Measurements from ENCODE around the gene TBC1D26. TPM values are rescaled to one million over a fixed set of nuclear protein-coding genes. Genes with fewer than 3 reads are reported as not detected.

The TBC1D26 gene
- total and polyA plus RNA-seq, 2 experiments from 2014 or later = 0.84 to 2.8 TPM

DNA sequence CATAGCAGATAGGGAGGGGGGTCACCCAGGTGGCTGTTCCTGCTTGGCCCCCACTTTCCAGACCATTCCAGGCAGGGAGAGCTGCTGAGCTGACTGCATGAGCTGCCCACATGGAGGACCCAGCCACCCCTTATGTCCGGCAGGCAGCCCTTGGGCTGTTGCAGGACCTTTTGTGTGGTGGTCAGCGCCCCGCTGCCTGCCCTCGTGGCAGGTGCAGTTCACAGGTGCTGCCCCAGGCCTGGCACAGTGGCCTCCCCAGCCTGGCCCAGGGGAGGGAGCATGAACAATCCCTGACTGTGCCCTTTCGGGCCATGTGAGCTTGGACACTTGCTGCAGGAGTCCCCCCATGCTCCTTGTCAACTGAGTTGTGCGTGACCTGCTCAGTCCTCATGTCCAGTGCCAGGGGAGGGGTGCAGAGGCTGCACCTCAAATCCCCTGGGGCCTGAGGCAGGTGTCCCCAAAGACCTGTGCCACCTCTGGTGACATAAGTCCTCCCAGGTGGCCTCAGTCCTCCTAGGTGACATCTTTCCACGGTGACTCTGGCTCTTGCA, 8.6 kb downstream of the TBC1D26 start:
- Histone ChIP-seq H3K4me3 (no peak overlapping the region), H3K79me2 (replicated peaks; ENCODE audit: insufficient read depth) (no peaks in the 10 kb centered on the region), H2AFZ (no peak overlapping the region), H3K4me1 (ENCODE audit: insufficient read depth) (no peaks in the 10 kb centered on the region; the same call in 1 of the 2 replicates), H3K27me3 (ENCODE audit: insufficient read depth) (no peaks in the 10 kb centered on the region), H3K27ac (ENCODE audit: low read depth) (no peak overlapping the region), H3K9me2 (ENCODE audit: insufficient read depth) (no peaks in the 10 kb centered on the region), H3F3A (replicated peaks; ENCODE audit: low read depth) (no peaks in the 10 kb centered on the region), H3K36me3 (ENCODE audit: insufficient read depth) (no peaks in the 10 kb centered on the region), H3K4me2 (no peak overlapping the region), H4K20me1 (replicated peaks; ENCODE audit: insufficient read depth) (no peaks in the 10 kb centered on the region)
- H3K9me3 Mint-ChIP-seq = no peaks in the 10 kb centered on the region
- ATAC-seq (no peak), DNase-seq (ENCODE audit: low spot score) (no peak)
- no peak overlapping the region for H3K27ac Mint-ChIP-seq
- peaks cover 3% of the 10 kb centered on the region for H3K27me3 Mint-ChIP-seq (ENCODE audit: insufficient read depth, low read depth, poor library complexity)
- TF ChIP-seq, protein P1, sequence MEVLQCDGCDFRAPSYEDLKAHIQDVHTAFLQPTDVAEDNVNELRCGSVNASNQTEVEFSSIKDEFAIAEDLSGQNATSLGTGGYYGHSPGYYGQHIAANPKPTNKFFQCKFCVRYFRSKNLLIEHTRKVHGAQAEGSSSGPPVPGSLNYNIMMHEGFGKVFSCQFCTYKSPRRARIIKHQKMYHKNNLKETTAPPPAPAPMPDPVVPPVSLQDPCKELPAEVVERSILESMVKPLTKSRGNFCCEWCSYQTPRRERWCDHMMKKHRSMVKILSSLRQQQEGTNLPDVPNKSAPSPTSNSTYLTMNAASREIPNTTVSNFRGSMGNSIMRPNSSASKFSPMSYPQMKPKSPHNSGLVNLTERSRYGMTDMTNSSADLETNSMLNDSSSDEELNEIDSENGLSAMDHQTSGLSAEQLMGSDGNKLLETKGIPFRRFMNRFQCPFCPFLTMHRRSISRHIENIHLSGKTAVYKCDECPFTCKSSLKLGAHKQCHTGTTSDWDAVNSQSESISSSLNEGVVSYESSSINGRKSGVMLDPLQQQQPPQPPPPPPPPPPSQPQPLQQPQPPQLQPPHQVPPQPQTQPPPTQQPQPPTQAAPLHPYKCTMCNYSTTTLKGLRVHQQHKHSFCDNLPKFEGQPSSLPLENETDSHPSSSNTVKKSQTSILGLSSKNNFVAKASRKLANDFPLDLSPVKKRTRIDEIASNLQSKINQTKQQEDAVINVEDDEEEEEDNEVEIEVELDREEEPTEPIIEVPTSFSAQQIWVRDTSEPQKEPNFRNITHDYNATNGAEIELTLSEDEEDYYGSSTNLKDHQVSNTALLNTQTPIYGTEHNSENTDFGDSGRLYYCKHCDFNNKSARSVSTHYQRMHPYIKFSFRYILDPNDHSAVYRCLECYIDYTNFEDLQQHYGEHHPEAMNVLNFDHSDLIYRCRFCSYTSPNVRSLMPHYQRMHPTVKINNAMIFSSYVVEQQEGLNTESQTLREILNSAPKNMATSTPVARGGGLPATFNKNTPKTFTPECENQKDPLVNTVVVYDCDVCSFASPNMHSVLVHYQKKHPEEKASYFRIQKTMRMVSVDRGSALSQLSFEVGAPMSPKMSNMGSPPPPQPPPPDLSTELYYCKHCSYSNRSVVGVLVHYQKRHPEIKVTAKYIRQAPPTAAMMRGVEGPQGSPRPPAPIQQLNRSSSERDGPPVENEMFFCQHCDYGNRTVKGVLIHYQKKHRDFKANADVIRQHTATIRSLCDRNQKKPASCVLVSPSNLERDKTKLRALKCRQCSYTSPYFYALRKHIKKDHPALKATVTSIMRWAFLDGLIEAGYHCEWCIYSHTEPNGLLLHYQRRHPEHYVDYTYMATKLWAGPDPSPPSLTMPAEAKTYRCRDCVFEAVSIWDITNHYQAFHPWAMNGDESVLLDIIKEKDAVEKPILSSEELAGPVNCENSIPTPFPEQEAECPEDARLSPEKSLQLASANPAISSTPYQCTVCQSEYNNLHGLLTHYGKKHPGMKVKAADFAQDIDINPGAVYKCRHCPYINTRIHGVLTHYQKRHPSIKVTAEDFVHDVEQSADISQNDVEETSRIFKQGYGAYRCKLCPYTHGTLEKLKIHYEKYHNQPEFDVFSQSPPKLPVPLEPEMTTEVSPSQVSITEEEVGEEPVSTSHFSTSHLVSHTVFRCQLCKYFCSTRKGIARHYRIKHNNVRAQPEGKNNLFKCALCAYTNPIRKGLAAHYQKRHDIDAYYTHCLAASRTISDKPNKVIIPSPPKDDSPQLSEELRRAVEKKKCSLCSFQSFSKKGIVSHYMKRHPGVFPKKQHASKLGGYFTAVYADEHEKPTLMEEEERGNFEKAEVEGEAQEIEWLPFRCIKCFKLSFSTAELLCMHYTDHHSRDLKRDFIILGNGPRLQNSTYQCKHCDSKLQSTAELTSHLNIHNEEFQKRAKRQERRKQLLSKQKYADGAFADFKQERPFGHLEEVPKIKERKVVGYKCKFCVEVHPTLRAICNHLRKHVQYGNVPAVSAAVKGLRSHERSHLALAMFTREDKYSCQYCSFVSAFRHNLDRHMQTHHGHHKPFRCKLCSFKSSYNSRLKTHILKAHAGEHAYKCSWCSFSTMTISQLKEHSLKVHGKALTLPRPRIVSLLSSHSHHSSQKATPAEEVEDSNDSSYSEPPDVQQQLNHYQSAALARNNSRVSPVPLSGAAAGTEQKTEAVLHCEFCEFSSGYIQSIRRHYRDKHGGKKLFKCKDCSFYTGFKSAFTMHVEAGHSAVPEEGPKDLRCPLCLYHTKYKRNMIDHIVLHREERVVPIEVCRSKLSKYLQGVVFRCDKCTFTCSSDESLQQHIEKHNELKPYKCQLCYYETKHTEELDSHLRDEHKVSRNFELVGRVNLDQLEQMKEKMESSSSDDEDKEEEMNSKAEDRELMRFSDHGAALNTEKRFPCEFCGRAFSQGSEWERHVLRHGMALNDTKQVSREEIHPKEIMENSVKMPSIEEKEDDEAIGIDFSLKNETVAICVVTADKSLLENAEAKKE (CRISPR knock-in tag; IDR thresholded peaks at IDR 0.05) = no peak
- TF ChIP-seq, protein P2, sequence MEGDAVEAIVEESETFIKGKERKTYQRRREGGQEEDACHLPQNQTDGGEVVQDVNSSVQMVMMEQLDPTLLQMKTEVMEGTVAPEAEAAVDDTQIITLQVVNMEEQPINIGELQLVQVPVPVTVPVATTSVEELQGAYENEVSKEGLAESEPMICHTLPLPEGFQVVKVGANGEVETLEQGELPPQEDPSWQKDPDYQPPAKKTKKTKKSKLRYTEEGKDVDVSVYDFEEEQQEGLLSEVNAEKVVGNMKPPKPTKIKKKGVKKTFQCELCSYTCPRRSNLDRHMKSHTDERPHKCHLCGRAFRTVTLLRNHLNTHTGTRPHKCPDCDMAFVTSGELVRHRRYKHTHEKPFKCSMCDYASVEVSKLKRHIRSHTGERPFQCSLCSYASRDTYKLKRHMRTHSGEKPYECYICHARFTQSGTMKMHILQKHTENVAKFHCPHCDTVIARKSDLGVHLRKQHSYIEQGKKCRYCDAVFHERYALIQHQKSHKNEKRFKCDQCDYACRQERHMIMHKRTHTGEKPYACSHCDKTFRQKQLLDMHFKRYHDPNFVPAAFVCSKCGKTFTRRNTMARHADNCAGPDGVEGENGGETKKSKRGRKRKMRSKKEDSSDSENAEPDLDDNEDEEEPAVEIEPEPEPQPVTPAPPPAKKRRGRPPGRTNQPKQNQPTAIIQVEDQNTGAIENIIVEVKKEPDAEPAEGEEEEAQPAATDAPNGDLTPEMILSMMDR (conservative IDR thresholded peaks at IDR 0.05; ENCODE audit: low read depth in 2 of 2) = no peak
- TF ChIP-seq, protein P3, sequence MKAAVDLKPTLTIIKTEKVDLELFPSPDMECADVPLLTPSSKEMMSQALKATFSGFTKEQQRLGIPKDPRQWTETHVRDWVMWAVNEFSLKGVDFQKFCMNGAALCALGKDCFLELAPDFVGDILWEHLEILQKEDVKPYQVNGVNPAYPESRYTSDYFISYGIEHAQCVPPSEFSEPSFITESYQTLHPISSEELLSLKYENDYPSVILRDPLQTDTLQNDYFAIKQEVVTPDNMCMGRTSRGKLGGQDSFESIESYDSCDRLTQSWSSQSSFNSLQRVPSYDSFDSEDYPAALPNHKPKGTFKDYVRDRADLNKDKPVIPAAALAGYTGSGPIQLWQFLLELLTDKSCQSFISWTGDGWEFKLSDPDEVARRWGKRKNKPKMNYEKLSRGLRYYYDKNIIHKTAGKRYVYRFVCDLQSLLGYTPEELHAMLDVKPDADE (IDR thresholded peaks at IDR 0.05) = no peak
- TF ChIP-seq CREB1 (CRISPR knock-in tag; IDR thresholded peaks at IDR 0.05; ENCODE audit: low read depth) (no peak), POLR2AphosphoS5 (IDR thresholded peaks at IDR 0.05; ENCODE audit: low read depth) (no peak), ZNF331 (CRISPR knock-in tag; IDR thresholded peaks at IDR 0.05; ENCODE audit: low read depth) (no peak), EZH2phosphoT487 (IDR thresholded peaks at IDR 0.05; ENCODE audit: unreplicated experiment) (no peak), NANOG (IDR thresholded peaks at IDR 0.05; ENCODE audit: borderline replicate concordance) (no peak), STAT1 (IDR thresholded peaks at IDR 0.05; ENCODE audit: unreplicated experiment) (no peak), EZH2 (IDR thresholded peaks at IDR 0.05; ENCODE audit: low read depth, unreplicated experiment) (no peak), ZNF114 (CRISPR knock-in tag; IDR thresholded peaks at IDR 0.05) (no peak), JUNB (IDR thresholded peaks at IDR 0.05; ENCODE audit: unreplicated experiment) (no peak)
- TF ChIP-seq, protein P4, sequence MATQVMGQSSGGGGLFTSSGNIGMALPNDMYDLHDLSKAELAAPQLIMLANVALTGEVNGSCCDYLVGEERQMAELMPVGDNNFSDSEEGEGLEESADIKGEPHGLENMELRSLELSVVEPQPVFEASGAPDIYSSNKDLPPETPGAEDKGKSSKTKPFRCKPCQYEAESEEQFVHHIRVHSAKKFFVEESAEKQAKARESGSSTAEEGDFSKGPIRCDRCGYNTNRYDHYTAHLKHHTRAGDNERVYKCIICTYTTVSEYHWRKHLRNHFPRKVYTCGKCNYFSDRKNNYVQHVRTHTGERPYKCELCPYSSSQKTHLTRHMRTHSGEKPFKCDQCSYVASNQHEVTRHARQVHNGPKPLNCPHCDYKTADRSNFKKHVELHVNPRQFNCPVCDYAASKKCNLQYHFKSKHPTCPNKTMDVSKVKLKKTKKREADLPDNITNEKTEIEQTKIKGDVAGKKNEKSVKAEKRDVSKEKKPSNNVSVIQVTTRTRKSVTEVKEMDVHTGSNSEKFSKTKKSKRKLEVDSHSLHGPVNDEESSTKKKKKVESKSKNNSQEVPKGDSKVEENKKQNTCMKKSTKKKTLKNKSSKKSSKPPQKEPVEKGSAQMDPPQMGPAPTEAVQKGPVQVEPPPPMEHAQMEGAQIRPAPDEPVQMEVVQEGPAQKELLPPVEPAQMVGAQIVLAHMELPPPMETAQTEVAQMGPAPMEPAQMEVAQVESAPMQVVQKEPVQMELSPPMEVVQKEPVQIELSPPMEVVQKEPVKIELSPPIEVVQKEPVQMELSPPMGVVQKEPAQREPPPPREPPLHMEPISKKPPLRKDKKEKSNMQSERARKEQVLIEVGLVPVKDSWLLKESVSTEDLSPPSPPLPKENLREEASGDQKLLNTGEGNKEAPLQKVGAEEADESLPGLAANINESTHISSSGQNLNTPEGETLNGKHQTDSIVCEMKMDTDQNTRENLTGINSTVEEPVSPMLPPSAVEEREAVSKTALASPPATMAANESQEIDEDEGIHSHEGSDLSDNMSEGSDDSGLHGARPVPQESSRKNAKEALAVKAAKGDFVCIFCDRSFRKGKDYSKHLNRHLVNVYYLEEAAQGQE (IDR thresholded peaks at IDR 0.05; ENCODE audit: unreplicated experiment) = no peak
- no peaks in the 10 kb centered on the region for H3K4me1 Mint-ChIP-seq
- no peaks in the 10 kb centered on the region for H3K36me3 Mint-ChIP-seq (ENCODE audit: low read depth)
- H3K4me3 Mint-ChIP-seq = no peak overlapping the region
